Vagina (tissue), 2 donors: Measurements from ENCODE around the gene CASD1. TPM values are rescaled to one million over a fixed set of nuclear protein-coding genes. Genes with fewer than 3 reads are reported as not detected.

ENCODE experiments used
- DNase-seq, 2 donors: peaks; one replicate each; pipeline ENCODE4 v3.0.0-alpha.2; 2017; ENCODE audit errors: extremely low spot score in 2 of 2
- H3K27ac ChIP-seq: fragments of 200-600 bp; sonication (generic); one replicate; pipeline ENCODE4 v1.5.1; 2019
- H3K27me3 ChIP-seq: fragments of 200-600 bp; sonication (generic); one replicate; pipeline ENCODE4 v1.5.1; 2019
- H3K36me3 ChIP-seq, 2 donors: fragments of 200-600 bp; sonication (generic); one replicate each; pipeline ENCODE4 v1.5.1; 2017 to 2019
- H3K4me1 ChIP-seq: fragments of 200-600 bp; sonication (generic); one replicate; pipeline ENCODE4 v1.5.1; 2019
- H3K4me3 ChIP-seq, 2 donors: fragments of 200-600 bp; sonication (generic); 1 replicate in 1 of 2; 2 replicates in 1 of 2; pipeline ENCODE4 v1.5.1; 2016 to 2019
- H3K9me3 ChIP-seq: fragments of 200-600 bp; sonication (generic); one replicate; pipeline ENCODE4 v1.5.1; 2019
- CTCF ChIP-seq, 3 experiments: fragments of 450-650 bp in 2 of 3; fragments of 200-600 bp in 1 of 3; sonication (generic) in 1 of 3; IDR thresholded peaks; one replicate each; pipeline ENCODE4 v1.5.1; 2017 to 2019; ENCODE audit warnings: antibody characterized with exemption in 3 of 3, mild to moderate bottlenecking in 2 of 3, moderate library complexity in 2 of 3
- POLR2A ChIP-seq, 2 donors: fragments of 450-650 bp; IDR thresholded peaks; one replicate each; pipeline ENCODE4 v1.6.1; 2017; ENCODE audit warnings: antibody characterized with exemption in 2 of 2, mild to moderate bottlenecking in 2 of 2, moderate library complexity in 2 of 2
- POLR2AphosphoS5 ChIP-seq, 2 donors: sonication (generic); formaldehyde crosslinking; IDR thresholded peaks; one replicate each; pipeline ENCODE4 v1.9.0; 2017; ENCODE audit warnings: antibody characterized with exemption in 2 of 2, mild to moderate bottlenecking in 2 of 2, low read depth in 1 of 2; ENCODE audit not compliant: insufficient read depth in 1 of 2
- intact Hi-C: fragments of 100-400 bp; cut with DNase I; formaldehyde crosslinking; loops from one replicate; pipeline ENCODE4 v1.15.1; 2023
- total RNA-seq: library from RNA; depleted of rRNA; stranded (reverse); fragments of >200 nt; gene quantifications from one replicate; pipeline ENCODE4 v1.2.3, GENCODE V29; 2016

CASD1 gene
- total RNA-seq, 1 donor from 2014 or later = 17.7 TPM

- intact Hi-C loops = no loop called here
- peaks cover 0 to 9% of the 10 kb centered on the region in 2 donors for H3K36me3 ChIP-seq
- H3K4me1 ChIP-seq = no peaks in the 10 kb centered on the region
- TF ChIP-seq CTCF (IDR thresholded peaks at IDR 0.05) (no peak), POLR2A (IDR thresholded peaks at IDR 0.05) (no peak), POLR2AphosphoS5 (IDR thresholded peaks at IDR 0.05; ENCODE audit: insufficient read depth in 1 of 2, low read depth in 1 of 2) (no peak)
- no peak for DNase-seq
- H3K27me3 ChIP-seq = no peaks in the 10 kb centered on the region
- no peaks in the 10 kb centered on the region for H3K9me3 ChIP-seq
- no peak overlapping the region for H3K27ac ChIP-seq
- H3K4me3 ChIP-seq = no peak overlapping the region
Observed at GRCh38 chr7:94556028-94556427, 46.4 kb downstream of the CASD1 start.

- Histone ChIP-seq H3K9me3 (no peaks in the 10 kb centered on the region), H3K27me3 (no peaks in the 10 kb centered on the region), H3K27ac (no peak overlapping the region), H3K4me3 (no peak overlapping the region), H3K4me1 (no peaks in the 10 kb centered on the region), H3K36me3 (peaks cover 0 to 4% of the 10 kb centered on the region in 2 donors)
- TF ChIP-seq CTCF (IDR thresholded peaks at IDR 0.05) (no peak), POLR2A (IDR thresholded peaks at IDR 0.05) (no peak), POLR2AphosphoS5 (IDR thresholded peaks at IDR 0.05; ENCODE audit: insufficient read depth in 1 of 2, low read depth in 1 of 2) (no peak)
- DNase-seq = no peak
- intact Hi-C loops = no loop called here
Observed at GRCh38 chr7:94557215-94557614, 47.6 kb downstream of the CASD1 start.

GRCh38 chr7:94559972-94560371, 50.4 kb downstream of the CASD1 start:
- intact Hi-C loops = no loop called here
- no peak overlapping the region for H3K27ac ChIP-seq
- no peak overlapping the region for H3K4me3 ChIP-seq

GRCh38 chr7:94561841-94562514, 52.4 kb downstream of the CASD1 start:
- no peaks in the 10 kb centered on the region for H3K36me3 ChIP-seq
- no peak overlapping the region for H3K4me3 ChIP-seq
- H3K9me3 ChIP-seq = no peaks in the 10 kb centered on the region
- DNase-seq = no peak
- intact Hi-C loops = no loop called here
- TF ChIP-seq POLR2AphosphoS5 (IDR thresholded peaks at IDR 0.05; ENCODE audit: insufficient read depth in 1 of 2, low read depth in 1 of 2) = no peak
- no peaks in the 10 kb centered on the region for H3K27me3 ChIP-seq
- no peak overlapping the region for H3K27ac ChIP-seq
- H3K4me1 ChIP-seq = no peaks in the 10 kb centered on the region

More at GRCh38 chr7:94559972-94560371, 50.4 kb downstream of the CASD1 start:
- H3K4me1 ChIP-seq = no peaks in the 10 kb centered on the region
- no peaks in the 10 kb centered on the region for H3K27me3 ChIP-seq
- TF ChIP-seq CTCF (IDR thresholded peaks at IDR 0.05) (no peak), POLR2AphosphoS5 (IDR thresholded peaks at IDR 0.05; ENCODE audit: insufficient read depth in 1 of 2, low read depth in 1 of 2) (no peak), POLR2A (IDR thresholded peaks at IDR 0.05) (no peak)
- no peak for DNase-seq
- H3K9me3 ChIP-seq = no peaks in the 10 kb centered on the region
- peaks cover 0 to 3% of the 10 kb centered on the region in 2 donors for H3K36me3 ChIP-seq

GRCh38 chr7:94562525-94562924, 52.9 kb downstream of the CASD1 start:
- Histone ChIP-seq H3K9me3 (no peaks in the 10 kb centered on the region), H3K27ac (no peak overlapping the region), H3K27me3 (no peaks in the 10 kb centered on the region), H3K4me3 (no peak overlapping the region), H3K36me3 (no peaks in the 10 kb centered on the region), H3K4me1 (no peaks in the 10 kb centered on the region)
- no peak for TF ChIP-seq POLR2AphosphoS5 (IDR thresholded peaks at IDR 0.05; ENCODE audit: insufficient read depth in 1 of 2, low read depth in 1 of 2)
- no peak for TF ChIP-seq CTCF (IDR thresholded peaks at IDR 0.05)
- no peak for TF ChIP-seq POLR2A (IDR thresholded peaks at IDR 0.05)
- intact Hi-C loops = no loop called here
- DNase-seq = no peak
